GM12874 (cell line): Measurements from ENCODE around the gene IFI27L1.

ENCODE experiments used
- TF ChIP-seq, protein P1 (sequence below): IDR thresholded peaks from 2 replicates; pipeline ENCODE4 v1.5.1; 2011; ENCODE audit warnings: low read depth, mild to moderate bottlenecking, control low read depth, low read length, moderate library complexity; ENCODE audit not compliant: insufficient read depth

Gene IFI27L1

DNA sequence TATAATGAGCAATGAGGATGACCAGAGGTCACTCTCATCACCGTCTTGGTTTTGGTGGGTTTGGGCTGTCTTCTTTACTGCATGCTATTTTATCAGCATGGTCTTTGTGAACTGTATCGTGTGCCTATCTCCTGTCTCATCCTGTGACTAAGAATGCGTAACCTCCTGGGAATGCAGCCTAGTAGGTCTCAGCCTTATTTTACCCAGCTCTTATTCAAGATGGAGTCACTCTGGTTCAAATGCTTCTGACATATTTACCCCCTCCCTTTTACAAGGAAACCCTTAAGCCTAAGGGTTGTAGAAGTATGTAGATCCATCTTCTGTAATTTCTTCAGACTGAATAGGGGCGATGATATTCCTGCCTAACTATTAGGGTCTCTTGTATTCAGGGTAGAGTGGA is 8.4 kb downstream of the IFI27L1 start:
- TF ChIP-seq, protein P1, sequence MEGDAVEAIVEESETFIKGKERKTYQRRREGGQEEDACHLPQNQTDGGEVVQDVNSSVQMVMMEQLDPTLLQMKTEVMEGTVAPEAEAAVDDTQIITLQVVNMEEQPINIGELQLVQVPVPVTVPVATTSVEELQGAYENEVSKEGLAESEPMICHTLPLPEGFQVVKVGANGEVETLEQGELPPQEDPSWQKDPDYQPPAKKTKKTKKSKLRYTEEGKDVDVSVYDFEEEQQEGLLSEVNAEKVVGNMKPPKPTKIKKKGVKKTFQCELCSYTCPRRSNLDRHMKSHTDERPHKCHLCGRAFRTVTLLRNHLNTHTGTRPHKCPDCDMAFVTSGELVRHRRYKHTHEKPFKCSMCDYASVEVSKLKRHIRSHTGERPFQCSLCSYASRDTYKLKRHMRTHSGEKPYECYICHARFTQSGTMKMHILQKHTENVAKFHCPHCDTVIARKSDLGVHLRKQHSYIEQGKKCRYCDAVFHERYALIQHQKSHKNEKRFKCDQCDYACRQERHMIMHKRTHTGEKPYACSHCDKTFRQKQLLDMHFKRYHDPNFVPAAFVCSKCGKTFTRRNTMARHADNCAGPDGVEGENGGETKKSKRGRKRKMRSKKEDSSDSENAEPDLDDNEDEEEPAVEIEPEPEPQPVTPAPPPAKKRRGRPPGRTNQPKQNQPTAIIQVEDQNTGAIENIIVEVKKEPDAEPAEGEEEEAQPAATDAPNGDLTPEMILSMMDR: no peak

DNA sequence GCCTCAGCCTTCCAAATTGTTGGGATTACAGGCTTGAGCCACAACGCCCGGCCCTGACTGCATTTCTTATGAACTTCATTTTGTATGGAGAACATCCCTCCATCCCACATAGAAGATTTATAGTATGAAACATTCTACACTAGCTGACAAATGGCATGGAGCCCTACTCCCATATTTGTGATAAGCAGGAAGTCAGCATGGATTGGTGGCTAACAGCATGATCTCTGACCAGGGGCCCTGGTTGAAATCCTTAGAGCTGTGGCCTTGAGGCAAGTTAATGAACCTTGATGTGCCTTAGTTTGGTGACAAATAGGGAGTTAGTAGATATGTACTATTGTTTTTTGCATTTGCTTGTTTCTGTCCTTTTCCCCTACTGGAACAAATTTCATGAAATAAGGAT is 12.3 kb downstream of the IFI27L1 start:
- TF ChIP-seq, protein P1: no peak

DNA sequence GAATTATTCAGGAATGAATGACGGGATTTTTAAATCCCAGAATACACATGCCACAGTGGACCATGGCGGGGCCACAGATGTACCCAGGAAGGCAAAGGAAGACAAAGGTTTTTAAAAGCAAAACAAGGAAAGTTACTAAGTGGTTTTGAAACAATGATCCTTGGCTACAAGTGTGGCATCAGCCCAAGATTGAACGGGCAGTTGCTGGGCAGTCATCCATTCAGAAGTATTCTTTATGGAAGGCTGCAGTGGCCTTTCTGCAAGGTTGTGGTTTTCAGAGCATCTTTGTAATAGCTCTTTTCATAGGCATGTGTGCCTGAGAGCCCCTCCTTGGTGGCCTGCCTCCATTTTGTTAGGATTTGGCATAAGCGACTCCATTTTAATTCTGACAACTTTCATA is 16.0 kb downstream of the IFI27L1 start:
- TF ChIP-seq, protein P1: no peak

DNA sequence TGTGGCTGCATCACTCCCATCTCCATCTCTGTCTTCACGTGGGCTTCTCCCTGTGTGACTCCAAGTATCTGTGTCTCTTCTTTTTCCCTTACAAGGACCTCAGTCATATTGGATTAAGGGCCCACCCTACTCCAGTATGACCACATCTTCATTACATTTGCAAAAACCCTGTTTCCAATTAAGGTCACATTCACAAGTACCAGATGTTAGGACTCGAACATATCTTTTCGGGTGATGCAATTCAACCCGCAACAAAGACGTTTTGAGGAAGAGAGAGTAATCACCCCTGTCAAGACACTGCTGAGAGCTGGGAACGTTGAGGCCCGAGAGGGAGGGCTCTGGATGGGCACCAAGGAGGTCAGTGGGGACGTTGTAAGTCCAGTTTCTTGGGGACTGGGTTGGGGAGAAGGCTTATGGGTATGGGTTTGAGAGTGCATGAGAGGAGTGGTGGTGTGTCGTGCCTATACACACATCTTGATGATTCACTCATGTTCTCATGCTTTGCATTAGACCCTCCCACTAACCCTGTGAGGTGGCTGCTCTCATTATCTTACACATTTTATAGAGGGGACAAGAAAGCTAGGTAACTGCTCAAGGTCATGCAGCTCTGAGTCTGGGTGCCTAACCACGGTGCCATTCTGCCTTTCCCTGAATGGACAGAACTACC is 17.3 kb downstream of the IFI27L1 start:
- TF ChIP-seq, protein P1: no peak

DNA sequence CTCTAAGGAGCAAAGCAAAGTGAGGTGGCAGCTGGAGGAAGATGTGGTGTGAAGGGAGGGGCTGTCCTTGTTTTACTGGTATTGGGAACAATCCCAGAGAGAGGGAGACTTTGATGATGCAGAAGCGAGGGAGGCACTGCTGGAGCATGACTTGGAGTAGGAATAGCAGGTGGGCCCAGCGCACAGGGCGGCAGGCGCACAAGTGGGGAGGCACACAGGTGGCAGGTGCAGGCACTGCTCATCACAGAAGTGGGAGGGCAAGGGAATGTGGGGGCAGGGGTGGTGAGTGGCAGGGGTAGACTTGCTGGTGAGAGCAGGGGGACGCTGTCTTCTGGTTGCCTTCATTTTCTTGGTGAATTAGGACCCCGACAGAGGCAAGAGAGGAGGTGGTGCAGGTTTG is 17.9 kb downstream of the IFI27L1 start:
- TF ChIP-seq, protein P1: no peak

DNA sequence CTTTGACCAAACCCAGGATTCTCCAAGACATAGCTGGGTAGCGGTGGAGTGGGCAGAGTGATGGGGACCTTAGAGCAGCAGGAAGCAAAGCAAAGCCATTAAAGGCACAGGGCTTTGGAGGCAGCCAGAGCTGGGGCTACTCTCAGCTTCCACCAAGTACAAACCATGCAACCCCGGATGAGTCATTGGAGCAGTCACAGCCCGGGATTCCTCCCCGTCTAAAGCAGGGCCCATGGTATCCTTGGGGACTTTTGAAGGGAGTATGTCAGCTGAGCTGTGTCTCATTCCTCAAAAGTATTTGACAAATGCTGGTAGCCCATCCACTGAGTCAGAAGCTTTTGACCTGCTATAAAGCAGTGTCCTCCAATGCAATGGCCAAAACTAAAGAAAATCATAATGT is 19.7 kb downstream of the IFI27L1 start:
- TF ChIP-seq, protein P1: no peak

DNA sequence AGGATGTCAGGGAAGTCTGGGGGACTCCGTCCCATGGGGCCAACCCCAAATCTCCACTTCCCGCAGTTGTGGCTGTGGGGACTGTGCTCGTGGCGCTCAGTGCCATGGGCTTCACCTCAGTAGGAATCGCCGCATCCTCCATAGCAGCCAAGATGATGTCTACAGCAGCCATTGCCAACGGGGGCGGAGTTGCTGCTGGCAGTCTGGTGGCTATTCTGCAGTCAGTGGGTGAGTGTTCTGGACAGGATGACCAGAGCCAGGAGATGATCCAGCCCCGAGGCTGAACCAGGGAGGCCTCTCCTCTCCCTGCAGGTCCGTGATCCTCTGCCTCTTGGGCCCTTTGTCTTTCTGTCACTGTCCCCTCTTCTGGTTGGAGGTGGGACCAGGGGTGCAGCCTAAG is 20.6 kb downstream of the IFI27L1 start:
- TF ChIP-seq, protein P1: no peak
